Naive thymus-derived CD4-positive, alpha-beta T cell (primary cell): Measurements from ENCODE around the gene ADAMTS13. TPM values are rescaled to one million over a fixed set of nuclear protein-coding genes. Genes with fewer than 3 reads are reported as not detected.

Source experiments
- ATAC-seq: fragments of 150-1000 bp; cut with Tn5 transposase; 2 replicates; pipeline ENCODE4 v1.10.0; 2021; ENCODE audit warnings: mild to moderate bottlenecking, moderate library complexity
- CTCF ChIA-PET: fragments of 350-600 bp; sonication (Branson Sonifier 250); formaldehyde crosslinking; loops from one replicate; lab custom pipeline; 2021; ENCODE audit warnings: antibody characterized with exemption; lab: Charles Lee
- POLR2A ChIA-PET: fragments of 350-600 bp; sonication (Branson Sonifier 250); formaldehyde crosslinking; loops from one replicate; lab custom pipeline; 2021; ENCODE audit warnings: antibody characterized with exemption, inconsistent platforms; lab: Charles Lee
- DNase-seq, 9 donors: peaks; one replicate each; pipeline versions ENCODE4 v3.0.0 to v3.0.0-alpha.2; 2020 to 2022; ENCODE audit warnings: mixed read lengths in 1 of 9
- H3K27ac ChIP-seq: one replicate; pipeline ENCODE4 v1.7.0; 2013; ENCODE audit warnings: mild to moderate bottlenecking, low read depth, low read length, moderate library complexity
- H3K27me3 ChIP-seq, 2 donors: one replicate each; pipeline ENCODE4 v1.7.0; 2013; ENCODE audit warnings: low read length in 2 of 2, mild to moderate bottlenecking in 2 of 2, moderate library complexity in 2 of 2; ENCODE audit not compliant: control insufficient read depth in 2 of 2, insufficient read depth in 2 of 2
- H3K36me3 ChIP-seq, 3 experiments: 1 replicate in 2 of 3; 2 replicates in 1 of 3; pipeline ENCODE4 v1.7.0; 2013; ENCODE audit warnings: low read length in 3 of 3, mild to moderate bottlenecking in 3 of 3, moderate library complexity in 1 of 3; ENCODE audit not compliant: insufficient read depth in 3 of 3, control insufficient read depth in 2 of 3
- H3K4me1 ChIP-seq, 2 donors: one replicate each; pipeline ENCODE4 v1.7.0; 2013; ENCODE audit warnings: low read length in 2 of 2, mild to moderate bottlenecking in 2 of 2, moderate library complexity in 1 of 2; ENCODE audit not compliant: control insufficient read depth in 2 of 2, insufficient read depth in 2 of 2
- H3K4me3 ChIP-seq: 2 replicates; pipeline ENCODE4 v1.7.0; 2013; ENCODE audit warnings: mild to moderate bottlenecking, low read length
- H3K9me3 ChIP-seq, 3 experiments: 1 replicate in 2 of 3; 2 replicates in 1 of 3; pipeline ENCODE4 v1.7.0; 2013; ENCODE audit warnings: low read length in 3 of 3; ENCODE audit not compliant: control insufficient read depth in 2 of 3
- H3K27ac Mint-ChIP-seq, 9 donors: one replicate each; pipeline ENCODE4 v1.8.0; 2020 to 2022; ENCODE audit warnings: mixed read lengths in 9 of 9, mild to moderate bottlenecking in 8 of 9, moderate library complexity in 5 of 9, inconsistent platforms in 2 of 9
- H3K27me3 Mint-ChIP-seq, 5 donors: one replicate each; pipeline ENCODE4 v1.8.0; 2021 to 2022; ENCODE audit warnings: mixed read lengths in 5 of 5, mild to moderate bottlenecking in 1 of 5
- H3K36me3 Mint-ChIP-seq, 5 donors: one replicate each; pipeline ENCODE4 v1.8.0; 2020 to 2022; ENCODE audit warnings: mixed read lengths in 5 of 5, mild to moderate bottlenecking in 3 of 5, inconsistent platforms in 1 of 5
- H3K4me1 Mint-ChIP-seq, 7 donors: one replicate each; pipeline ENCODE4 v1.8.0; 2020 to 2022; ENCODE audit warnings: mixed read lengths in 7 of 7, mild to moderate bottlenecking in 3 of 7, inconsistent platforms in 1 of 7
- H3K4me3 Mint-ChIP-seq, 10 donors: one replicate each; pipeline ENCODE4 v1.8.0; 2020 to 2022; ENCODE audit warnings: mild to moderate bottlenecking in 10 of 10, mixed read lengths in 10 of 10, moderate library complexity in 6 of 10, inconsistent platforms in 2 of 10
- H3K9me3 Mint-ChIP-seq, 11 donors: one replicate each; pipeline ENCODE4 v1.8.0; 2020 to 2022; ENCODE audit warnings: mixed read lengths in 11 of 11, mild to moderate bottlenecking in 4 of 11, inconsistent platforms in 1 of 11, moderate library complexity in 1 of 11
- intact Hi-C, 2 donors: fragments of 100-400 bp; cut with micrococcal nuclease; formaldehyde crosslinking; loops; one replicate each; pipeline ENCODE4 v1.15.1; 2023
- polyA plus RNA-seq, 2 donors: library from polyadenylated mRNA; unstranded; fragments of 300-500 nt; fragmentation: Illumina TruSeq; gene quantifications; one replicate each; pipeline ENCODE4 v1.2.3, GENCODE V29; 2021
- total RNA-seq, 6 experiments: library from RNA in 5 of 6; stranded (reverse) in 5 of 6; gene quantifications; 1 replicate in 5 of 6; 2 replicates in 1 of 6; pipeline ENCODE4 v1.2.3 and lab custom pipeline; 2021 to 2026

ADAMTS13 gene
- total and polyA plus RNA-seq, 7 experiments from 2014 or later = 0.07 to 3.1 (median 2.4) TPM

DNA sequence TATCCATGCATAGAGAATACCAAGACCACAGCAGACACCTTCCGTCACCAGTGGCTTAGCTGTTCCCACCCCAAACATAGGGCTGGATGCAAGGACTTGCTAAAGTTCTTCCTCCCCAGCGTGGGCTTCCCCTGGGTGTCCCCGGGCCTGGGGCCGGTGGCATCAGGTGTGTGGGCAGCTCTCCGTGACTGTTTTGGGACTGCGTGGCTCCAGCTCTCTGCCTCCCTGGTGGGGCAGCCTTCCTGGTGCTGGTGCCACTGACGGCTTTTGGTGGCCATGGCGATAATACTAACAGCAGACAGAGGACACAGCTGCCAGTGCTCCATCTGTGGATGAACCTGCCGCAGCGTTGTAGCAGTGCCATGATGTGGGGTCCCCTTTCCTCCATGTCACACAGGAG lies 42.5 kb downstream of the ADAMTS13 start:
- no peak overlapping the region for H3K27ac Mint-ChIP-seq
- no peaks in the 10 kb centered on the region for H3K9me3 Mint-ChIP-seq
- Histone ChIP-seq H3K4me3 (no peak overlapping the region), H3K4me1 (no peaks in the 10 kb centered on the region), H3K27ac (no peak overlapping the region), H3K36me3 (no peaks in the 10 kb centered on the region), H3K27me3 (no peaks in the 10 kb centered on the region), H3K9me3 (no peaks in the 10 kb centered on the region)
- ChIA-PET POLR2A (no interaction called here), CTCF (no interaction called here)
- H3K4me1 Mint-ChIP-seq = peaks cover 0 to 7% (median 4%) of the 10 kb centered on the region in 7 donors
- intact Hi-C loops = no loop called here
- peaks cover 0 to 10% (median 0%) of the 10 kb centered on the region in 5 donors for H3K27me3 Mint-ChIP-seq
- H3K36me3 Mint-ChIP-seq = no peaks in the 10 kb centered on the region
- no peak overlapping the region for H3K4me3 Mint-ChIP-seq
- no peak for DNase-seq
- ATAC-seq = no peak

DNA sequence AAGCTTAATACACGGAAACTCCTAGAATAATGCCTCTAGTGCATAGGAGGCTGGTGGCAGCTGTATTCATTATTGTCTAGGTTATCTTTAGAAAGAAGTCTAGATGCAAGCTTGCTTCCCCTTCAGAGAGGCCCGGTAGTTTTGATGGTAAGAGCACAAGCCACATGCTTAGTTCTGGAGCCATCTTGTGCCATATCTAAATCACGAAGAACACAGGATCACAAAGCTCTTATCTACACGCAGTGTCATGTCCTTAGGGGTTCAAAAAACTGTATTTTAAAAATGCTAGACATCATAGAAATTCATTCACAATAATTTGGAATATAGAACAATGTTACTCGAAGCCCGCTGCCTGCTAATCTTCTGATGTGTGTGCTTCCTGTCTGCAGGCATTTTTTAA lies 43.8 kb downstream of the ADAMTS13 start:
- intact Hi-C loops = no loop called here
- H3K4me3 Mint-ChIP-seq = no peak overlapping the region
- ChIA-PET POLR2A (interaction anchor here (0.6 kb wide), 1 partner anchor 689 kb away, joined by 3 read pairs; no protein-coding TSS in a partner anchor), CTCF (no interaction called here)
- no peak overlapping the region for H3K27ac Mint-ChIP-seq
- no peak for ATAC-seq
- Histone ChIP-seq H3K27me3 (no peaks in the 10 kb centered on the region), H3K4me1 (no peaks in the 10 kb centered on the region), H3K36me3 (no peaks in the 10 kb centered on the region), H3K27ac (no peak overlapping the region), H3K9me3 (no peaks in the 10 kb centered on the region), H3K4me3 (no peak overlapping the region)
- DNase-seq = no peak
- H3K9me3 Mint-ChIP-seq = no peaks in the 10 kb centered on the region
- H3K4me1 Mint-ChIP-seq = peaks cover 0 to 5% (median 0%) of the 10 kb centered on the region in 7 donors
- no peaks in the 10 kb centered on the region for H3K36me3 Mint-ChIP-seq
- H3K27me3 Mint-ChIP-seq = peaks cover 0 to 3% (median 0%) of the 10 kb centered on the region in 5 donors

- Histone ChIP-seq H3K27me3 (no peaks in the 10 kb centered on the region), H3K36me3 (no peaks in the 10 kb centered on the region), H3K4me3 (no peak overlapping the region), H3K9me3 (no peaks in the 10 kb centered on the region), H3K27ac (no peak overlapping the region), H3K4me1 (no peaks in the 10 kb centered on the region)
- peaks cover 0 to 3% (median 0%) of the 10 kb centered on the region in 5 donors for H3K27me3 Mint-ChIP-seq
- no peak overlapping the region for H3K27ac Mint-ChIP-seq
- no peaks in the 10 kb centered on the region for H3K36me3 Mint-ChIP-seq
- H3K4me1 Mint-ChIP-seq = peaks cover 0 to 5% (median 0%) of the 10 kb centered on the region in 7 donors
- intact Hi-C loops = no loop called here
- ATAC-seq (no peak), DNase-seq (no peak)
- ChIA-PET POLR2A (no interaction called here), CTCF (no interaction called here)
- no peak overlapping the region for H3K4me3 Mint-ChIP-seq
- no peaks in the 10 kb centered on the region for H3K9me3 Mint-ChIP-seq
These were observed 44.9 kb downstream of the ADAMTS13 start for GRCh38 chr9:133467101-133467500.

DNA sequence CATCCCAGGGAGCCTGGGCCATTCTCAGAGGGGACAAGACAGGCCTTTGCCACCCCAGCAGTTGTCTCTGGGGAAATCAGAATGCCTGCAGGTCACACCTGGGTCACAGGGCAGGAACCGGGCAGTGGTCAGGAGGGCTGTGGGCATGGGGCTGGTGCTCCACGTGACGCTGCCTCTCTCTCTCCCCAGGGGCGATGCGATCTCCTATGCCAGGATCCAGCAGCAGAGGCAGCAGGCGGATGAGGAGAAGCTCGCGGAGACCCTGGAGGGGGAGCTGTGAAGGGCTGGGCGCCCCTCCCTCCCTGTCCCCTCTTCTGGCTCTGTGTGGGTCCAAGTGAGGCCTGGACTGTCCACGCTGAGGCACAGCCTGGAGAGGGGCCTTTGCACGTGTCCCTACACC lies 46.2 kb downstream of the ADAMTS13 start:
- H3K36me3 ChIP-seq = no peaks in the 10 kb centered on the region
- Mint-ChIP-seq H3K27me3 (no peaks in the 10 kb centered on the region), H3K27ac (no peak overlapping the region)

GRCh38 chr9:133468777-133469421 lies 46.7 kb downstream of the ADAMTS13 start:
- CTCF ChIA-PET = no interaction called here
- no peak for ATAC-seq

More for the DNA sequence above, 46.2 kb downstream of the ADAMTS13 start:
- Mint-ChIP-seq H3K36me3 (no peaks in the 10 kb centered on the region), H3K4me3 (no peak overlapping the region), H3K9me3 (no peaks in the 10 kb centered on the region), H3K4me1 (peaks cover 0 to 5% (median 0%) of the 10 kb centered on the region in 7 donors)
- intact Hi-C loops = no loop called here
- H3K27ac ChIP-seq = no peak overlapping the region
- ChIA-PET CTCF (no interaction called here), POLR2A (no interaction called here)
- H3K27me3 ChIP-seq = no peaks in the 10 kb centered on the region
- DNase-seq (no peak), ATAC-seq (no peak)
- no peaks in the 10 kb centered on the region for H3K4me1 ChIP-seq
- H3K4me3 ChIP-seq = no peak overlapping the region
- no peaks in the 10 kb centered on the region for H3K9me3 ChIP-seq

DNA sequence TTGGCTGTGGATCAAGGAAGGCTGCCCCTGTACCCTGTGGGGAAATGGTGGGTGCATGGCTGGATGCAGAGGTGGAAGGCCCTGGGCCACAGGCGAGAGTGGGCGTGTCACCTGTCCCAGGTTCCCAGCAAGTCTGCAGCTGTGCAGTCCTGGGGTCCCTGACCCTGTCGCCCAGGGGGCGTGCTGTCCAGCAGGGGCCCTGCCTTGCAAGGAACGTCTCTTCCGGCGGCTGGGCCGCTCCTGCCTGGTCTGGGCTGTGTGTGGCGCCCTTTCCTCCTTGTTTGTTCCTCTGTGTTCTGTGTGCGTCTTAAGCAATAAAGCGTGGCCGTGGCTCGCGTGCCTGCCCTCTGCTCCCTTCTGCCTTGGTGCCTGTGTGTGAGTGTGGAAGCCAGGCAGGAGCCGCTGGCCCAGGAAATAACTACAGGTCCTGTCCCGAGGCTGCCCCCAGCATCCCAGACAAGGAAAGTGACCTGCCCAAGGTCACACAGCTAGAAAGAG lies 48.3 kb downstream of the ADAMTS13 start:
- H3K9me3 ChIP-seq = no peaks in the 10 kb centered on the region
- no peaks in the 10 kb centered on the region for H3K27me3 ChIP-seq
- Mint-ChIP-seq H3K4me3 (no peak overlapping the region), H3K27me3 (no peaks in the 10 kb centered on the region), H3K9me3 (no peaks in the 10 kb centered on the region), H3K27ac (no peak overlapping the region), H3K4me1 (peaks cover 0 to 5% (median 2%) of the 10 kb centered on the region in 7 donors), H3K36me3 (no peaks in the 10 kb centered on the region)
- H3K4me3 ChIP-seq = no peak overlapping the region
- DNase-seq (no peak), ATAC-seq (peak; percentile 24)
- intact Hi-C loops = no loop called here
- ChIA-PET POLR2A (no interaction called here), CTCF (no interaction called here)
- H3K4me1 ChIP-seq = no peaks in the 10 kb centered on the region
- no peak overlapping the region for H3K27ac ChIP-seq
- H3K36me3 ChIP-seq = no peaks in the 10 kb centered on the region

More at GRCh38 chr9:133468777-133469421, 46.7 kb downstream of the ADAMTS13 start:
- Histone ChIP-seq H3K27me3 (no peaks in the 10 kb centered on the region), H3K4me3 (no peak overlapping the region), H3K4me1 (no peaks in the 10 kb centered on the region), H3K9me3 (no peaks in the 10 kb centered on the region), H3K36me3 (no peaks in the 10 kb centered on the region), H3K27ac (no peak overlapping the region)
- no peak overlapping the region for H3K27ac Mint-ChIP-seq
- no peaks in the 10 kb centered on the region for H3K27me3 Mint-ChIP-seq
- H3K4me1 Mint-ChIP-seq = peaks cover 0 to 5% (median 0%) of the 10 kb centered on the region in 7 donors
- no peak for DNase-seq
- H3K4me3 Mint-ChIP-seq = no peak overlapping the region
- POLR2A ChIA-PET = no interaction called here
- no peaks in the 10 kb centered on the region for H3K36me3 Mint-ChIP-seq
- intact Hi-C loops = no loop called here
- H3K9me3 Mint-ChIP-seq = no peaks in the 10 kb centered on the region

DNA sequence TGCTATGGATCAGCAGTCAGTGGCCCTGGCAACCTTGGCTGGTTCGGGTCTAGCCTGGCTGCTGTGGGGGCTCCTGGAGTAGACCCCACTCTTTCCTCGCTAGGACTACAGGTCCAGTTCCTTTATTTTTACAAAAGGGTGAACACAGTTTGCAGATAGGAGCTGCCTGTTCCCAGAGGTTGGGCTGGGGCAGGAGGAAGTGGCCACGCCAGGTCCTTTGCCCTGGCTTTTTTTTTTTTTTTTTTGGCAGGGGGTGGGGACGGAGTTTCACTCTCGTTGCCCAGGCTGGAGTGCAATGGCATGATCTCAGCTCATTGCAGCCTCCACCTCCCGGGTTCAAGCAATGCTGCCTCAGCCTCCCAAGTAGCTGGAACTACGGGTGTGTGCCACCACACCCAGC lies 48.8 kb downstream of the ADAMTS13 start:
- H3K27me3 Mint-ChIP-seq = no peaks in the 10 kb centered on the region
- H3K36me3 Mint-ChIP-seq = no peaks in the 10 kb centered on the region
- Histone ChIP-seq H3K27me3 (no peaks in the 10 kb centered on the region), H3K36me3 (no peaks in the 10 kb centered on the region), H3K9me3 (no peaks in the 10 kb centered on the region), H3K27ac (no peak overlapping the region), H3K4me1 (no peaks in the 10 kb centered on the region), H3K4me3 (no peak overlapping the region)
- ChIA-PET CTCF (no interaction called here), POLR2A (no interaction called here)
- ATAC-seq (no peak), DNase-seq (no peak)
- H3K9me3 Mint-ChIP-seq = no peaks in the 10 kb centered on the region
- no peak overlapping the region for H3K4me3 Mint-ChIP-seq
- intact Hi-C loops = no loop called here
- H3K4me1 Mint-ChIP-seq = peaks cover 0 to 4% (median 2%) of the 10 kb centered on the region in 7 donors
- no peak overlapping the region for H3K27ac Mint-ChIP-seq
